HCT116 (cell line): ENCODE data around the gene GATB. TPM values are rescaled to one million over a fixed set of nuclear protein-coding genes. Genes with fewer than 3 reads are reported as not detected.

ENCODE experiments used
- ATAC-seq: fragments of 200-7000 bp; cut with Tn5 transposase; 2 replicates; pipeline ENCODE4 v1.9.1; 2020; ENCODE audit warnings: mild to moderate bottlenecking, moderate library complexity
- BruUV-seq: library from RNA; stranded (reverse); fragments of 400-500 nt; replicated peaks from 2 replicates; lab custom pipeline; 2021; lab: Mats Ljungman, UMichigan
- CTCF ChIA-PET: fragments of 300-600 bp; sonication (Branson Sonifier 250); formaldehyde crosslinking; loops from one replicate; lab custom pipeline; 2021; ENCODE audit warnings: antibody characterized with exemption; lab: Charles Lee
- POLR2A ChIA-PET: fragments of 300-600, 350-600 bp; sonication (Branson Sonifier 250); formaldehyde crosslinking; loops from one replicate; lab custom pipeline; 2021; ENCODE audit warnings: antibody characterized with exemption; lab: Charles Lee
- RAD21 ChIA-PET, 2 experiments: fragments of 300-600 bp; sonication (Branson Sonifier 250); formaldehyde crosslinking; loops; one replicate each; lab custom pipeline; 2023; ENCODE audit warnings: low total read pairs in 2 of 2; ENCODE audit not compliant: uncharacterized antibody in 2 of 2, unreplicated experiment in 2 of 2, low non-redundant PET in 1 of 2; lab: Charles Lee
- DNase-seq: peaks from one replicate; pipeline ENCODE4 v3.0.0-alpha.2; 2010; ENCODE audit warnings: low read depth, low spot score
- H2AFZ ChIP-seq: fragments of 200-600 bp; shearing (Covaris generic), sonication (generic); 2 replicates; pipeline ENCODE4 v1.6.1; 2017; ENCODE audit warnings: low read depth, mixed run types, mixed read lengths, antibody characterized with exemption, low read length; ENCODE audit not compliant: poor library complexity, severe bottlenecking
- H3K27ac ChIP-seq: 2 replicates; pipeline ENCODE4 v1.5.1; 2012; ENCODE audit warnings: low read depth, low read length
- H3K27me3 ChIP-seq: fragments of 200-600 bp; sonication (generic); 2 replicates; pipeline ENCODE4 v1.6.1; 2016; ENCODE audit warnings: mixed run types, low read length, mixed read lengths; ENCODE audit not compliant: insufficient read depth
- H3K36me3 ChIP-seq, 2 experiments: fragments of 200-500 bp in 1 of 2; fragments of 200-600 bp in 1 of 2; sonication (Bioruptor generic) in 1 of 2; sonication (generic) in 1 of 2; 2 replicates each; pipeline versions ENCODE4 v1.5.1 to v1.6.1; 2014 to 2016; ENCODE audit warnings: low read length in 2 of 2, inconsistent platforms in 1 of 2, mixed read lengths in 1 of 2, mixed run types in 1 of 2; ENCODE audit not compliant: insufficient read depth in 2 of 2, control insufficient read depth in 1 of 2
- H3K4me1 ChIP-seq, 2 experiments: fragments of 200-600 bp in 1 of 2; sonication (generic) in 1 of 2; 2 replicates each; pipeline versions ENCODE4 v1.5.1 to v1.6.1; 2012 to 2017; ENCODE audit warnings: low read length in 2 of 2, inconsistent platforms in 1 of 2, mild to moderate bottlenecking in 1 of 2, mixed read lengths in 1 of 2, mixed run types in 1 of 2, moderate library complexity in 1 of 2; ENCODE audit not compliant: insufficient read depth in 2 of 2, control insufficient read depth in 1 of 2
- H3K4me2 ChIP-seq: fragments of 200-600 bp; sonication (generic); 2 replicates; pipeline ENCODE4 v1.6.1; 2017; ENCODE audit warnings: mixed run types, low read length, mixed read lengths
- H3K4me3 ChIP-seq, 2 experiments: fragments of 200-600 bp in 1 of 2; sonication (generic) in 1 of 2; replicated peaks in 1 of 2; 2 replicates each; pipeline ENCODE4 v1.5.1; 2011 to 2016; ENCODE audit warnings: low read length in 2 of 2, control low read depth in 1 of 2, low read depth in 1 of 2, mild to moderate bottlenecking in 1 of 2, mixed read lengths in 1 of 2, mixed run types in 1 of 2
- H3K79me2 ChIP-seq: fragments of 200-600 bp; sonication (generic); 2 replicates; pipeline ENCODE4 v1.6.1; 2017; ENCODE audit warnings: mild to moderate bottlenecking, mixed run types, low read length, moderate library complexity, mixed read lengths; ENCODE audit not compliant: insufficient read depth
- H3K9ac ChIP-seq: fragments of 200-600 bp; sonication (generic); 2 replicates; pipeline ENCODE4 v1.6.1; 2016; ENCODE audit warnings: low read length, mixed read lengths
- H3K9me2 ChIP-seq: fragments of 200-600 bp; sonication (generic), shearing (Covaris generic); 2 replicates; pipeline ENCODE4 v1.6.1; 2017; ENCODE audit warnings: mixed run types, mild to moderate bottlenecking, moderate library complexity; ENCODE audit not compliant: insufficient read depth
- H3K9me3 ChIP-seq, 2 experiments: fragments of 200-500 bp in 1 of 2; fragments of 200-600 bp in 1 of 2; sonication (Bioruptor generic) in 1 of 2; sonication (generic) in 1 of 2; 2 replicates each; pipeline ENCODE4 v1.6.1; 2014 to 2017; ENCODE audit warnings: low read length in 2 of 2, mixed read lengths in 2 of 2, inconsistent platforms in 1 of 2, low read depth in 1 of 2, mild to moderate bottlenecking in 1 of 2, mixed run types in 1 of 2, moderate library complexity in 1 of 2; ENCODE audit not compliant: control insufficient read depth in 1 of 2, insufficient read depth in 1 of 2
- H4K20me1 ChIP-seq: fragments of 200-600 bp; sonication (generic), shearing (Covaris generic); 2 replicates; pipeline ENCODE4 v1.6.1; 2017; ENCODE audit warnings: mixed run types, mild to moderate bottlenecking, moderate library complexity; ENCODE audit not compliant: insufficient read depth
- CBX3 ChIP-seq: IDR thresholded peaks from 2 replicates; pipeline ENCODE4 v1.6.1; 2012; ENCODE audit warnings: low read depth
- ELF1 ChIP-seq: IDR thresholded peaks from 2 replicates; pipeline ENCODE4 v1.6.1; 2012; ENCODE audit warnings: low read depth, borderline replicate concordance
- EZH2phosphoT487 ChIP-seq: fragments of 200-600 bp; IDR thresholded peaks from 2 replicates; pipeline ENCODE4 v1.6.1; 2018; ENCODE audit warnings: antibody characterized with exemption, borderline replicate concordance
- FOSL1 ChIP-seq: IDR thresholded peaks from 2 replicates; pipeline ENCODE4 v1.6.1; 2012; ENCODE audit warnings: low read depth
- JUND ChIP-seq: IDR thresholded peaks from 2 replicates; pipeline ENCODE4 v1.6.1; 2012
- POLR2AphosphoS5 ChIP-seq: IDR thresholded peaks from 2 replicates; pipeline ENCODE4 v1.6.1; 2011; ENCODE audit warnings: mild to moderate bottlenecking, low read depth, low read length, moderate library complexity
- RAD21 ChIP-seq: IDR thresholded peaks from 2 replicates; pipeline ENCODE4 v1.6.1; 2012; ENCODE audit warnings: low read depth, mild to moderate bottlenecking
- SIN3A ChIP-seq: IDR thresholded peaks from 2 replicates; pipeline ENCODE4 v1.6.1; 2012; ENCODE audit warnings: low read depth
- SP1 ChIP-seq: IDR thresholded peaks from 2 replicates; pipeline ENCODE4 v1.6.1; 2012; ENCODE audit warnings: low read depth
- YY1 ChIP-seq: IDR thresholded peaks from 2 replicates; pipeline ENCODE4 v1.6.1; 2011; ENCODE audit warnings: low read length, low read depth, moderate library complexity, mild to moderate bottlenecking; ENCODE audit not compliant: insufficient replicate concordance; ENCODE audit errors: extremely low read depth
- ZNF274 ChIP-seq: fragments of 200-500 bp; sonication (Bioruptor generic); IDR thresholded peaks from 2 replicates; pipeline ENCODE4 v1.6.1; 2014; ENCODE audit warnings: mild to moderate bottlenecking, low read depth, low read length, inconsistent platforms
- intact Hi-C: fragments of 100-400 bp; cut with micrococcal nuclease; formaldehyde crosslinking; loops from 2 replicates; pipeline ENCODE4 v1.10.0; 2022
- total RNA-seq: library from RNA; stranded (reverse); gene quantifications from one replicate; pipeline ENCODE4 v1.2.1, GENCODE V29; 2021; ENCODE audit not compliant: unreplicated experiment
- TF ChIP-seq, protein P1 (sequence below): IDR thresholded peaks from 2 replicates; pipeline ENCODE4 v1.6.1; 2012; ENCODE audit warnings: low read depth
- TF ChIP-seq, protein P2 (sequence below): IDR thresholded peaks from 2 replicates; pipeline ENCODE4 v1.6.1; 2011; ENCODE audit warnings: mild to moderate bottlenecking, low read length, moderate library complexity; ENCODE audit not compliant: insufficient replicate concordance; ENCODE audit errors: extremely low read depth
- TF ChIP-seq, protein P3 (sequence below), 3 experiments: fragments of 200-600 bp in 1 of 3; sonication (generic) in 1 of 3; IDR thresholded peaks in 2 of 3; conservative IDR thresholded peaks in 1 of 3; 2 replicates each; pipeline ENCODE4 v1.5.1; 2012 to 2017; ENCODE audit warnings: low read depth in 2 of 3, low read length in 2 of 3, antibody characterized with exemption in 1 of 3, borderline replicate concordance in 1 of 3, control low read depth in 1 of 3, mild to moderate bottlenecking in 1 of 3, mixed read lengths in 1 of 3, mixed run types in 1 of 3, moderate library complexity in 1 of 3; ENCODE audit not compliant: insufficient read depth in 1 of 3
- TF ChIP-seq, protein P4 (sequence below): IDR thresholded peaks from 2 replicates; pipeline ENCODE4 v1.6.1; 2012
- TF ChIP-seq, protein P5 (sequence below): IDR thresholded peaks from 2 replicates; pipeline ENCODE4 v1.6.1; 2012

The GATB gene
- total RNA-seq, 1 experiment from 2014 or later: 29.3 TPM

DNA sequence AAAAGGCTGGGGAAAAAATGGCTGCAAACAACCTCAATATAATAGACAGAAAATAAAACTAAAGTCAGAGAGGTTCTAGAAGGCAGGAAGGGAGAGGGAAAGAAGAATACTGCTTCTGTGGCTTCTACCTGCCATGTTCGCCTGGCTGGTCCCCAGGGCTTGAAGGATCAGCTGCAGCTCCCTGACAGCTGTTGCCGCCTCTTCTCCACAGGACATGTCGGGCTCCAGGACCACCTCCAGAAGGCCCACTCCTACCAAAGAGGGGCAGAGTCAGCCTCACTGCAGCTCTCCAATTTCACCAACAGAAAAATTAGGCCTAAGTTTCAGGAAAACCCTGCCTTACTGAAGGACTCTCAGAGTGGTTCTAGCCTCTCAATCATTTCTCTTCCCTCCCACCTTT is 44.9 kb downstream of the GATB start:
- Histone ChIP-seq H4K20me1 (no peaks in the 10 kb centered on the region), H3K36me3 (no peaks in the 10 kb centered on the region), H3K27ac (no peak overlapping the region), H3K9ac (no peak overlapping the region), H3K4me3 (no peak overlapping the region), H3K4me1 (no peaks in the 10 kb centered on the region), H3K79me2 (no peaks in the 10 kb centered on the region), H3K27me3 (no peaks in the 10 kb centered on the region), H3K9me3 (no peaks in the 10 kb centered on the region), H3K4me2 (no peak overlapping the region), H2AFZ (no peak overlapping the region), H3K9me2 (no peaks in the 10 kb centered on the region)
- no peak for TF ChIP-seq SP1
- TF ChIP-seq, protein P1, sequence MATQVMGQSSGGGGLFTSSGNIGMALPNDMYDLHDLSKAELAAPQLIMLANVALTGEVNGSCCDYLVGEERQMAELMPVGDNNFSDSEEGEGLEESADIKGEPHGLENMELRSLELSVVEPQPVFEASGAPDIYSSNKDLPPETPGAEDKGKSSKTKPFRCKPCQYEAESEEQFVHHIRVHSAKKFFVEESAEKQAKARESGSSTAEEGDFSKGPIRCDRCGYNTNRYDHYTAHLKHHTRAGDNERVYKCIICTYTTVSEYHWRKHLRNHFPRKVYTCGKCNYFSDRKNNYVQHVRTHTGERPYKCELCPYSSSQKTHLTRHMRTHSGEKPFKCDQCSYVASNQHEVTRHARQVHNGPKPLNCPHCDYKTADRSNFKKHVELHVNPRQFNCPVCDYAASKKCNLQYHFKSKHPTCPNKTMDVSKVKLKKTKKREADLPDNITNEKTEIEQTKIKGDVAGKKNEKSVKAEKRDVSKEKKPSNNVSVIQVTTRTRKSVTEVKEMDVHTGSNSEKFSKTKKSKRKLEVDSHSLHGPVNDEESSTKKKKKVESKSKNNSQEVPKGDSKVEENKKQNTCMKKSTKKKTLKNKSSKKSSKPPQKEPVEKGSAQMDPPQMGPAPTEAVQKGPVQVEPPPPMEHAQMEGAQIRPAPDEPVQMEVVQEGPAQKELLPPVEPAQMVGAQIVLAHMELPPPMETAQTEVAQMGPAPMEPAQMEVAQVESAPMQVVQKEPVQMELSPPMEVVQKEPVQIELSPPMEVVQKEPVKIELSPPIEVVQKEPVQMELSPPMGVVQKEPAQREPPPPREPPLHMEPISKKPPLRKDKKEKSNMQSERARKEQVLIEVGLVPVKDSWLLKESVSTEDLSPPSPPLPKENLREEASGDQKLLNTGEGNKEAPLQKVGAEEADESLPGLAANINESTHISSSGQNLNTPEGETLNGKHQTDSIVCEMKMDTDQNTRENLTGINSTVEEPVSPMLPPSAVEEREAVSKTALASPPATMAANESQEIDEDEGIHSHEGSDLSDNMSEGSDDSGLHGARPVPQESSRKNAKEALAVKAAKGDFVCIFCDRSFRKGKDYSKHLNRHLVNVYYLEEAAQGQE: no peak
- TF ChIP-seq, protein P2, sequence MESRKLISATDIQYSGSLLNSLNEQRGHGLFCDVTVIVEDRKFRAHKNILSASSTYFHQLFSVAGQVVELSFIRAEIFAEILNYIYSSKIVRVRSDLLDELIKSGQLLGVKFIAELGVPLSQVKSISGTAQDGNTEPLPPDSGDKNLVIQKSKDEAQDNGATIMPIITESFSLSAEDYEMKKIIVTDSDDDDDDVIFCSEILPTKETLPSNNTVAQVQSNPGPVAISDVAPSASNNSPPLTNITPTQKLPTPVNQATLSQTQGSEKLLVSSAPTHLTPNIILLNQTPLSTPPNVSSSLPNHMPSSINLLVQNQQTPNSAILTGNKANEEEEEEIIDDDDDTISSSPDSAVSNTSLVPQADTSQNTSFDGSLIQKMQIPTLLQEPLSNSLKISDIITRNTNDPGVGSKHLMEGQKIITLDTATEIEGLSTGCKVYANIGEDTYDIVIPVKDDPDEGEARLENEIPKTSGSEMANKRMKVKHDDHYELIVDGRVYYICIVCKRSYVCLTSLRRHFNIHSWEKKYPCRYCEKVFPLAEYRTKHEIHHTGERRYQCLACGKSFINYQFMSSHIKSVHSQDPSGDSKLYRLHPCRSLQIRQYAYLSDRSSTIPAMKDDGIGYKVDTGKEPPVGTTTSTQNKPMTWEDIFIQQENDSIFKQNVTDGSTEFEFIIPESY: no peak
- no peak for TF ChIP-seq YY1
- TF ChIP-seq CBX3: no peak
- no peak for TF ChIP-seq SIN3A
- TF ChIP-seq, protein P3, sequence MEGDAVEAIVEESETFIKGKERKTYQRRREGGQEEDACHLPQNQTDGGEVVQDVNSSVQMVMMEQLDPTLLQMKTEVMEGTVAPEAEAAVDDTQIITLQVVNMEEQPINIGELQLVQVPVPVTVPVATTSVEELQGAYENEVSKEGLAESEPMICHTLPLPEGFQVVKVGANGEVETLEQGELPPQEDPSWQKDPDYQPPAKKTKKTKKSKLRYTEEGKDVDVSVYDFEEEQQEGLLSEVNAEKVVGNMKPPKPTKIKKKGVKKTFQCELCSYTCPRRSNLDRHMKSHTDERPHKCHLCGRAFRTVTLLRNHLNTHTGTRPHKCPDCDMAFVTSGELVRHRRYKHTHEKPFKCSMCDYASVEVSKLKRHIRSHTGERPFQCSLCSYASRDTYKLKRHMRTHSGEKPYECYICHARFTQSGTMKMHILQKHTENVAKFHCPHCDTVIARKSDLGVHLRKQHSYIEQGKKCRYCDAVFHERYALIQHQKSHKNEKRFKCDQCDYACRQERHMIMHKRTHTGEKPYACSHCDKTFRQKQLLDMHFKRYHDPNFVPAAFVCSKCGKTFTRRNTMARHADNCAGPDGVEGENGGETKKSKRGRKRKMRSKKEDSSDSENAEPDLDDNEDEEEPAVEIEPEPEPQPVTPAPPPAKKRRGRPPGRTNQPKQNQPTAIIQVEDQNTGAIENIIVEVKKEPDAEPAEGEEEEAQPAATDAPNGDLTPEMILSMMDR (IDR thresholded peaks at IDR 0.05 in 2 of 3, conservative IDR thresholded peaks at IDR 0.05 in 1 of 3; ENCODE audit: borderline replicate concordance in 1 of 3, insufficient read depth in 1 of 3, low read depth in 2 of 3, low read length in 2 of 3): no peak
- TF ChIP-seq, protein P4, sequence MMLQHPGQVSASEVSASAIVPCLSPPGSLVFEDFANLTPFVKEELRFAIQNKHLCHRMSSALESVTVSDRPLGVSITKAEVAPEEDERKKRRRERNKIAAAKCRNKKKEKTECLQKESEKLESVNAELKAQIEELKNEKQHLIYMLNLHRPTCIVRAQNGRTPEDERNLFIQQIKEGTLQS: no peak
- no peak for TF ChIP-seq RAD21
- TF ChIP-seq JUND: no peak
- no peak for TF ChIP-seq FOSL1
- TF ChIP-seq, protein P5, sequence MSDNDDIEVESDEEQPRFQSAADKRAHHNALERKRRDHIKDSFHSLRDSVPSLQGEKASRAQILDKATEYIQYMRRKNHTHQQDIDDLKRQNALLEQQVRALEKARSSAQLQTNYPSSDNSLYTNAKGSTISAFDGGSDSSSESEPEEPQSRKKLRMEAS: no peak
- no peak for TF ChIP-seq POLR2AphosphoS5
- TF ChIP-seq ZNF274: no peak
- no peak for TF ChIP-seq ELF1
- no peak for TF ChIP-seq EZH2phosphoT487
- no peak for DNase-seq
- no peak for ATAC-seq
- ChIA-PET RAD21 (no interaction called here), CTCF (no interaction called here), POLR2A (no interaction called here)
- BruUV-seq: no TSS peak
- intact Hi-C loops: no loop called here
